KMS-11 (cell line): ENCODE results near the gene FOXP1.

Experiments used
- H2AFZ ChIP-seq: fragments of 200-600 bp; sonication (generic); 2 replicates; pipeline ENCODE4 v1.6.1; 2016; ENCODE audit warnings: antibody characterized with exemption, mixed run types, low read depth
- H3K27ac ChIP-seq: fragments of 200-600 bp; sonication (generic); 2 replicates; pipeline ENCODE4 v1.6.1; 2016; ENCODE audit warnings: mild to moderate bottlenecking, mixed run types
- H3K27me3 ChIP-seq: fragments of 200-600 bp; sonication (generic); 2 replicates; pipeline ENCODE4 v1.6.1; 2017; ENCODE audit warnings: mild to moderate bottlenecking, low read depth, mixed run types, moderate library complexity; ENCODE audit not compliant: insufficient read depth
- H3K36me3 ChIP-seq: fragments of 200-600 bp; sonication (generic); 2 replicates; pipeline ENCODE4 v1.6.1; 2017; ENCODE audit warnings: mild to moderate bottlenecking, mixed run types; ENCODE audit not compliant: insufficient read depth
- H3K4me1 ChIP-seq: fragments of 200-600 bp; sonication (generic); 2 replicates; pipeline ENCODE4 v1.6.1; 2016; ENCODE audit warnings: mild to moderate bottlenecking, low read depth, mixed run types; ENCODE audit not compliant: poor library complexity, severe bottlenecking
- H3K4me2 ChIP-seq: fragments of 200-600 bp; sonication (generic); 2 replicates; pipeline ENCODE4 v1.7.0; 2016; ENCODE audit warnings: mild to moderate bottlenecking, mixed run types
- H3K4me3 ChIP-seq: fragments of 200-600 bp; sonication (generic); IDR thresholded peaks from 2 replicates; pipeline ENCODE4 v1.6.1; 2017; ENCODE audit warnings: low read depth, low read length, mixed read lengths; ENCODE audit not compliant: insufficient read depth
- H3K79me2 ChIP-seq: fragments of 200-600 bp; sonication (generic); 2 replicates; pipeline ENCODE4 v1.6.1; 2016; ENCODE audit warnings: low read depth, mixed run types; ENCODE audit not compliant: insufficient read depth
- H3K9ac ChIP-seq: fragments of 200-600 bp; sonication (generic); 2 replicates; pipeline ENCODE4 v1.6.1; 2016; ENCODE audit warnings: mild to moderate bottlenecking, mixed run types
- H4K20me1 ChIP-seq: fragments of 200-600 bp; sonication (generic); 2 replicates; pipeline ENCODE4 v1.6.1; 2016; ENCODE audit warnings: mild to moderate bottlenecking, mixed run types; ENCODE audit not compliant: insufficient read depth
- CTCF ChIP-seq: fragments of 200-600 bp; sonication (generic); conservative IDR thresholded peaks from 2 replicates; pipeline ENCODE4 v1.6.1; 2017; ENCODE audit warnings: low read depth, mild to moderate bottlenecking, antibody characterized with exemption, low read length, moderate library complexity, mixed read lengths

Gene FOXP1

GRCh38 chr3:71055257-71056001, 528.1 kb downstream of the FOXP1 start:
- Histone ChIP-seq H4K20me1 (no peaks in the 10 kb centered on the region), H3K27me3 (no peaks in the 10 kb centered on the region), H3K4me2 (no peak overlapping the region), H3K27ac (no peak overlapping the region), H2AFZ (no peak overlapping the region), H3K4me3 (no peak overlapping the region), H3K4me1 (peaks cover 88% of the 10 kb centered on the region), H3K79me2 (peaks cover 64% of the 10 kb centered on the region), H3K9ac (no peak overlapping the region), H3K36me3 (no peaks in the 10 kb centered on the region)
- TF ChIP-seq CTCF: no peak

- no peaks in the 10 kb centered on the region for H4K20me1 ChIP-seq
- no peak overlapping the region for H3K4me2 ChIP-seq
- H3K36me3 ChIP-seq: no peaks in the 10 kb centered on the region
- H2AFZ ChIP-seq: no peak overlapping the region
- no peak overlapping the region for H3K9ac ChIP-seq
- TF ChIP-seq CTCF: no peak
- peaks cover 88% of the 10 kb centered on the region for H3K4me1 ChIP-seq
- no peaks in the 10 kb centered on the region for H3K27me3 ChIP-seq
- H3K4me3 ChIP-seq: no peak overlapping the region
- H3K27ac ChIP-seq: no peak overlapping the region
- peaks cover 53% of the 10 kb centered on the region for H3K79me2 ChIP-seq
Measured at GRCh38 chr3:71054312-71054711, 529.2 kb downstream of the FOXP1 start.

- Histone ChIP-seq H3K36me3 (no peaks in the 10 kb centered on the region), H3K9ac (no peak overlapping the region), H2AFZ (no peak overlapping the region), H3K4me3 (no peak overlapping the region), H3K4me2 (0 out of 2 replicates have a peak overlapping the region, but pooled peaks have one; percentile 62), H3K79me2 (peaks cover 49% of the 10 kb centered on the region; the same call in 1 of the 2 replicates), H3K27ac (no peak overlapping the region), H4K20me1 (no peaks in the 10 kb centered on the region), H3K4me1 (peaks cover 88% of the 10 kb centered on the region), H3K27me3 (no peaks in the 10 kb centered on the region)
- TF ChIP-seq CTCF: no peak
Measured at GRCh38 chr3:71053495-71053894, 530.0 kb downstream of the FOXP1 start.

GRCh38 chr3:71052716-71053115, 530.8 kb downstream of the FOXP1 start:
- peak overlapping the region; percentile 62 for H3K4me2 ChIP-seq
- peaks cover 47% of the 10 kb centered on the region; the same call in 1 of the 2 replicates for H3K79me2 ChIP-seq
- H3K4me1 ChIP-seq: peaks cover 87% of the 10 kb centered on the region

More at GRCh38 chr3:71052716-71053115, 530.8 kb downstream of the FOXP1 start:
- Histone ChIP-seq H3K36me3 (no peaks in the 10 kb centered on the region), H3K27me3 (no peaks in the 10 kb centered on the region), H2AFZ (no peak overlapping the region), H3K9ac (no peak overlapping the region), H4K20me1 (no peaks in the 10 kb centered on the region), H3K27ac (peak overlapping the region; percentile 73; the same call in 1 of the 2 replicates), H3K4me3 (no peak overlapping the region)
- no peak for TF ChIP-seq CTCF
